HepG2 (cell line): Measurements from ENCODE around the gene FBP1.

ENCODE experiments used
- CBX5 ChIP-seq: sonication (generic); formaldehyde crosslinking; IDR thresholded peaks from 2 replicates; pipeline ENCODE4 v1.4.0; 2020; ENCODE audit warnings: missing genetic modification reagents, borderline replicate concordance
- ZMYM2 ChIP-seq: sonication (generic); formaldehyde crosslinking; IDR thresholded peaks from 2 replicates; pipeline ENCODE4 v1.8.0; 2022; ENCODE audit warnings: mild to moderate bottlenecking, missing genetic modification reagents

- no peak for TF ChIP-seq CBX5
- TF ChIP-seq ZMYM2 (CRISPR knock-in tag): no peak
Measured at GRCh38 chr9:94600258-94600657, 39.1 kb downstream of the FBP1 start.
